Stimulated activated naive CD4-positive, alpha-beta T cell treated with Interleukin-2 at 50 U/mL for 16 hours (primary cell): Measurements from ENCODE around the gene KLLN.
"Not testable (repeated sequence)": the region's sequence is repeated elsewhere in the genome, so short reads cannot be mapped to it uniquely, and the experiment has no call there.

Experiments
- DNase-seq: peaks from one replicate; lab custom pipeline; 2025; lab: John Stamatoyannopoulos, UW

Gene KLLN

DNA sequence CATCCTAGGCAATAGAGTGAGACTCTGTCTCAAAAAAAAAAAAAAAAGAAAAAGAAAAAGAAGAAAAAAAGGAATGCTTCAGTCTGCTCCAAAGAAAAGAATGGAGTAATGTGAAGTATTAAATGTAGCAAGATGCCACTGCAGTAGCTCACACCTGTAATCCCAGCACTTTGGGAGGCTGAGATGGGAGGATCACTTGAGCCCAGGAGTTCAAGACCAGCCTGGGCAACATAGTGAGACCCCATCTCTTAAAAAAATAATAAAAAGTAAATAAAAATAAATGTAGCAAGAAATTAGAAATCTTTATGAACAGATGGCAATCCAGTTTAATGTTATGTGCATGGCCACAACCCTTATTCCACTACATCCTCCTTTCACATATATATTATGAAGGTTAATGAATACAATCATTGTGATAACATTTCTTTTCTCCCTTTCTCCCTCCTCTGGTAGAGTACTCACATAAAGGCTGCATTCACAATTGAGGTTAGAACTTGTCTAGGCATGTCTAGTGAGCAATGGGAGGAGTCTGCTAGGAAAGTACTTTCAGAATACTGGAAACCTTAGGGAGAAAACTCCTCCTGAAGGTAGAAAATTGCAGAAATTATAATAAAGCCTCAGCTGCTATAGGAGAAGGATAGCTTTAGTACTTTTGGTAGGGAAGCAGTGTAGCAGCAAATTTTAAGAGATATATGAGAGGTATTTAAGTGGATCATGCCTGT, 20.4 kb downstream of the KLLN start:
- no peak for DNase-seq

DNA sequence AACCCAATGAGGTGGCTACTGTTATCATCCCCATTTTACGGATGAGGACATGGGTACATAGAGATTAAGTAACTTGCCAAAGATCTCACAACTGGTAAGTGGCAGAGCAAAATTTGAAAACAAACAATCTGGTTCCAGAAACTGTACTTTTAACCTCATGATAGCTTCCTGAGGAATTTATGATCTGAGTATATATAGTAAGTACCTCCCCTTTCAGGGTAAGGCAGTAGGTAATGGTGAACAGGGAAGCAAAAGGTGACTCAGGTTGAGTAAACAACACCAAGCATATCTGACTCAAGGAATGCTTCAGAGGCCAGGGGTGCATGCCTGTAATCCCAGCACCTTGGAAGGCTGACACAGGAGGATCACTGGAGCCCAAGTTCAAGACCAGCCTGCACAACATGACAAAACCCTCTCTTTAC, 21.1 kb downstream of the KLLN start:
- no peak for DNase-seq

DNA sequence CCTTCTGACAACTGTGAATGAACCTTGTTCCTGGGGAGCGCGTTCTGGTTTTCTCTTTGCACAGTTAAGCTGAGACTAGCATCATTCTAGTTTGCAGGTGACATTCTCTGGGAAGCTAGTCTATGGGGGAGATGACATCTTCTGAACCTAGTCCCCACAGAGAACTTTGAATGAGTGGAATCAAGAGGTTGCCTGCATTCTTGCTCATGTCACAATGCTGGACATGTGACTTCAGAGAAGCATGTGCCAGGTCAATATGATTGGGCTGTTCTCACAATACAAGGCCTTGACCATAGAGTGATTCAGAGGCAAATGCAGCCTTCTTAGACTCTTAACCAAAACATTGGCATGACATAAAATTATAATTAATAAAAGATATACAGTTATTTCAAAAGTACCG, 22.1 kb downstream of the KLLN start:
- no peak for DNase-seq

DNA sequence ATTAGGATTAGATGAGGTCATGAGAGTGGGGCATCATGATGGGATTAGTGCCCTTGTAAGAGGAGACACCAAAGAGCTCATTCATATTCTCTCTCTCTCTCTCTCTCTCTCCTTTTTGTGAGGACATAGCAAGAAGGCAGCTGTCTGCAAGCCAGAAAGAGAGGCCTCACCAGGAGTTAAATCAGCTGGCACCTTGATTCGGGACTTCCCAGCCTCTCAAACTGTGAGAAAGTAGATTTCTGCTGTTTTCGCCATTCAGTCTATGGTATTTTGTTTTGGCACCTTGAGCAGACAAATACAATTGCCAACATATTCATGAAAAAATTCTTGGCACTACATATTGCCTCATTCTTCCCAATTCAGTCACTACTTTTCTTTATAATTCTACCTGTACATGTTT, 24.7 kb downstream of the KLLN start:
- DNase-seq, result no peak

DNA sequence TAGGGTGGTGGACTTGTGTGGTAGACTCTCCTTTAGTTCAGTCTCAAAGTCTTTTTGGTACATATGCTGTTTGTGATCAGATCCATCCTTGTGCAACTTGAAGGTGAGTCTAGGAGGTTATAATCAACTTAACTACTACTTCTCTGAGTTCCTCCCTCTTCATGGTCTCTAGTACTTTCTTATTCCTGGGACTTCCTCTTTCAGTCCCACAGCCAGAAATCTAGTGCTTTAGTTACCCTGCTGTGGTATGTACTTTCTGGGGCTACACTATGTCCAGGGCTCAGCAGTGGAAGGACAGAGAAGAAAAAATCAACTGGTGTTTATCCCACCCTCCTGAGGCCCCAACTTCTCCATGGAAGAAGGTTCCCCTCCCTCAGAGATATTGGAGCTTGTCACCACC, 25.9 kb downstream of the KLLN start:
- no peak for DNase-seq

DNA sequence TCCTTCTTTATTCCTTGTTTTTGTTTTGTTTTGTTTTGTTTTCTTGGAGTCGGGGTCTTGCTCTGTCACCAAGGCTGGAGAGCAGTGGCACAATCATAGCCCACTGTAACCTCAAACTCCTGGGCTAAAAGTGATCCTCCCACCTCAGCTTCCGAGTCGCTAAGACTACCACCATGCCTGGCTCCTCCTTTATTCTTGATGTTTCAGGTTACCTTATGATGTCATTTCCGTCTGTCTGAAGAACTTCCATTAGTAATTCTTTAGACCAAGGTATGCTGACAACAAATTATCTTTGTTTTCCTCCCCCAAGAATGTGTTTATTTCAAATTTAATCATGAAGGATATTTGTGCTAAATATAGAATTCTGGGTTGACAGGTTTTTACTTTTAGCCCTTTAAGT, 27.2 kb downstream of the KLLN start:
- DNase-seq, result no peak

DNA sequence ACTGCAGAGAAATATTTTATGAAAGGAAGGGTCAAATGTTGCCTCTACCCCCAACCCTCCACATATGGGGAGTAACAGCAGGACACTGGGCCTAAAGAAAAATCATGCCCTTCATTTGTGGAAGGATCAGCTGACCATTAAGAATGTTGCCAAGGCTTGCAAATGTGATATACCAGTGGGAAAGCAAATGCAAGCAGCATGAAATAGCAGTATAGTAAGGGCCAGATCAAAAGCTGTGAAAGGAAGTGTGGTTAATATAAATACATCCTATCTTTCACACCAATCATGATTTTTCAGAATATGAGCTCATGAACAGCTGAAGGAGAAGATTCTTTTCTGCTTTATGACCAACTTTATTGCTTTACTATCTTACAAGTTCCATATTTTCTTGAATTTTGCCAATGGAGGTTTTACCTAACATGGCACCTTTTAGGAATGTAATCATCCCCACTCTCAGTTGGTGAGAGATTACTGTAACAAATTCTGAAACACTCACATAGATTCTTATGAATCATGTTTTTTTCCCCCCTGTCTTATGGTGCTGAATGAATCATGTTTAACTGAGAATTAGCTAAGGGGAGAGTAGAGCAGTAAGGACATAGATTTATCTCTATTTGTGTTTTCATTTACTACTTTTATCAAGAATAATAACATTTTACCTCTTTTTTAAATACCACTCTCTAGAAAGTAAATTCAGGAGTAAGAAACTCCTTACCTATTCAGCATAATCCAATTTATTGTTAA, 33.2 kb downstream of the KLLN start:
- DNase-seq, result no peak

DNA sequence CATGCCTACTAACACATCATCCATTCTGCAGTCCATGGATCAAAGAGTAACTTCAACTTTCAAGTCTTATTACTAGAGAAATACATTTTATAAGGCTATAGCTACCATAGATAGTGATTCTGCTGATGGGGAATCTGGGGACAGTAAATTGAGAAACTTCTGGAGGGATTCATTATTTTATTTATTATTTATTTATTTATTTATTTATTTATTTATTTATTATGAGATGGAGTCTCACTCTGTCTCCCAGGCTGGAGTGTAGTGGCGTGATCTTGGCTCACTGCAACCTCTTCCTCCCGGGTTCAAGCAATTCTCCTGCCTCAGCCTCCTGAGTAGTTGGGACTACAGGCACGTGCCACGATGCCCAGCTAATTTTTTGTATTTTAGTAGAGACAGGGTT, 34.3 kb downstream of the KLLN start:
- not testable (repeated sequence) for DNase-seq

DNA sequence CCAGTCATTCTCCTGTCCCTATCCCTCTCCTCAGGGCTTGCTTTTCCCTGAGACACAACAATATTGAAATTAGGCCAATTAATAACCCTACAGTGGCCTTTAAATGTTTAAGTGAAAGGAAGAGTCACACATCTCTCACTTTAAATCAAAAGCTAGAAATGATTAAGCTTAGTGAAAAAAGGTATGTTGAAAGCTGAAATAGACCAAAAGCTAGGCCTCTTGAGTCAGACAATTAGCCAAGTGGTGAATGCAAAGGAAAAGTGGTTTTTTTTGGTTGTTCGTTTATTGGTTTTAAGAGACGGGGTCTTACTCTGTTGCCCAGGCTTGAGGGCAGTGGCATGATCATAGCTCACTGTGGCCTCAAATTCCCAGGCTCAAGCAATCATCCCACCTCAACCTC, 35.7 kb downstream of the KLLN start:
- DNase-seq, result no peak

DNA sequence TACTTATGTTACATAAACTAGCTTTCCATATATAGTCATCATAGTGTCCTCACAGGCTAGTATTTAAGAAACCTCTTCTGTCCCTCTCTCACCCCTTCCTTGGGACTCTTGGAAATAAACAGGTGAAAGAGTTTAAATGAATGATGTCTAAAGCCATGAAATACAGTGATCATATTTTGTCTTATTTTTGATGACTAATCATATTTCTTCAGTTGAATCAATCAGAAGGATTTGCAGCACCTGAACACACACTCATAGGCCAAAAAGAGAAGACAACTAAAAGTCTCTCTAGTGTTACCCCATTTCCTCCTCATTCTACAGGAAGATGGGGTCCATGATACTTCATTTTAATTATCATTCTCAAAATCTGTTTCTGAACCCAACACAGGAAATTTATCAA, 36.7 kb downstream of the KLLN start:
- DNase-seq, result no peak

DNA sequence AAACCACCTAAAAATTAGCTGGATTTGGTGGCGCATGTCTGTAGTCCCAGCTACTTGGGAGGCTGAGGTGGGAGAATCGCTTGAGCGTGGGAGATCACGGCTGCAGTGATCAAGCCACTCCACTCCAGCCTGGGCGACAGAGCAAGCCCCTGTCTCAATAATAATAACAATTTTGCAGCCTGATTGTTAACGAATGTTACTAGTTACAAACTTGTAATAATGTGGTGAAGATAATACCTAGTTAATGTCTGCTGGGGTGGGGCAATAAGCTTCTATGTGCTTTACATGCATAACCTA, 44.1 kb downstream of the KLLN start:
- no peak for DNase-seq

DNA sequence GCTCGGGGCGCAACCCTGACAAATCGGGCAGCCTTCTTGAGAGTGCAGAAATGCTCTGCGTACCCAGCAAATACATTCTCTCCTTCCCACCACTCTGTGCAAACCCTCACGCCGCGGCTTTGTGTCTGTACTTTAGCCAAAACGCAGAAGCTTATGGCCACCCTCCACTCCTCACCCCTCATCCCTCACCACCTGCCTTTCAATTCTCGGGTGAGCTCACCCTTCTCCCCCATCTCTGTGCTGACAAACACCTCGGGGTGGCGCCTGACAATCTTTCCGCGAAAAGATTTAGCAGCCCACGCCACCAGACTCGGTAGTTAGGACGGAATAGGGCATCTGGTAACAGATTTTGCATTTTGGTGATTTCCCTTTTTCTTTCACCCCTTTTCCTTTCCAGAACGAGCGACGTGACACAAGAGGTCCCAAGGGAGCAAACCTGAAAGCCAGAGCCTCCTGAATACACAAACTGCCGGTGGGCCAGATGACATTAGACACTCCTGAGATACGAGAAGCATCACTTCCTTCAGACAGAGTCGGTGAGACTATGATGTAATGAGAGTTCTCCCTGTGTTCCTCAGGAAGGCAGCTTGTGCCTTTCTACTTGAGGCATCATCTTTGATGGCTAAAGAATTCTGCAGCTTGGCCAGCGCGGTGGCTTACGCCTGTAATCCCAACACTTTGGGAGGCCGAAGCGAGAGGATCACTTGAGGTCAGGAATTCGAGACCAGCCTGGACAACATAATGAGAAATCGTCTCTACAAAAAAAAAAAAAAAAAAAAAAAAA, 44.6 kb downstream of the KLLN start:
- peak; percentile 72 for DNase-seq

DNA sequence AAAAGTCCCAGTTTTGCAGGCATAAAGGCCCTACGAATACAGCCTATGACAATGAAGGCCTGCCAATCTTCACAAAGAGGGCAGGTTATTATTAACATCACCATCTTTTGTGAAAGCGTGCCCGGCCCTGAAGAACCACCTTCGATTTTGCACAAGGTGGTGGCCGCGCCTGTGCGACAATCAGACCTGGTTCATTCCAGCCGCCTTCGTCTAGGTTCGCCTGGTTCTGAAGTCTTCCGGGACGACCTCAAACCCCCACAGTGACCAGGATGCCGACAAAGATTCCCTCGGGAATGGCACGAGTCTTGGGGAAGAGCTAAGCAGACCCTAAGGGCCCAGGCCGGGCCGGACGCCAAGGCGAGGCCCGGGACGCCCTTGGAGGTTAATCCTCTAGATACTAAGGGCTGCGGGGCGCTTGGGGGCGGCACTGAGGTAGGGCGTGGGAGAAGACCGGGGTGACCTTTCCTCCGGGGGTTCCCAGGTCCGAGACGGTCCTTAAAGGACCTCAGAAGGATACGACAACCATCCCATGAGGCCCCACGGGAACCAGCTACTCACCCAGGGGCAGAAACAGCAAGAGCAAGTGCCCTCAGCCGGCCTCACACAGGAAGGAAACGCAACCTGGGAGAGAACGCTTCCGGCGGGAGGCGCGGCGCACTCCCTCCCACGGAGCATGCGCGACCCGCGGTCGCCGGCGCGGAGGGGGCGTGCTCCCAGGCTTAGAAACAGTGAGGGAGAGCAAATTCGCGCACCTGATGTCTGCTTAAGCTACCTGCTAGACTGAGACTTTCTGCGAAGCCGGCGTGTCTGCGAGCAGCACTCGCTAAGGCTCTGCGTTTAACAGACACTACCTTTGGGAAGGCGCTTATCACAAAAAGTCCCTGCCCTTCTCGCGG, 45.5 kb downstream of the KLLN start, which contains the start of gene ATAD1:
Gene ATAD1, minus strand, starts transcription at position 618 of the 896 bp plus-strand sequence. CDS start 3,627 bp downstream, outside the sequence.
- DNase-seq, result peak; percentile 83

DNA sequence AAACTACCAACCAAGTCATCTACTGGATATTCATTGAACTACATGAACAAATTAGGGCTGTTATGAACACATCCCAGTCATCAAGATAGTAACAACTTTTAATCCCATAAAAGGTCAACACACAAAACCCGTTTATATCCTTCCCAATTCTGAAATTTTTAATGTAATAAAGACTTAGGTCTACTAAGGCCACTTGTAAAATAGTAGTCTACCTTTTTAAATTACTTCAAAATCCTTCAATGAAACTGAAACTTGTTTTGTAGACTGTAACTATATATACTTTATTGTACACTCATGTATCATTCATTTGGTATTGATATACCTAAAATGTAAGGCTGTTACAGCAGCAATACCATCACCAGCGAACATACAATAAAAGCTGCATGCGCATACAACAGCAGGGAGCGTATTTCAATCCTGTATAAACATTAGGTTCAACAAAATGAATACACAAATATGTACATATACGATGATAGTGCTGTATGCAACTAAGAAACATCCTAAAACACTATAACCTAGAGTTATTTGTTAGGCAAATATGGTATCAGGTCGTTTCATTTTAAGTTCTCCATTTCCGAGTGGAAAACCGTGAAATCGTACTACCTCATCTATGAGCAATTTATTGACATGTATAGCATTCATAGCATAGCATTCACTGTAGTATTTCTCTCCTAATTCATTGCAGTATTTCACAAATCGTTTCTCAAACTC, 46.3 kb downstream of the KLLN start:
- no peak for DNase-seq

DNA sequence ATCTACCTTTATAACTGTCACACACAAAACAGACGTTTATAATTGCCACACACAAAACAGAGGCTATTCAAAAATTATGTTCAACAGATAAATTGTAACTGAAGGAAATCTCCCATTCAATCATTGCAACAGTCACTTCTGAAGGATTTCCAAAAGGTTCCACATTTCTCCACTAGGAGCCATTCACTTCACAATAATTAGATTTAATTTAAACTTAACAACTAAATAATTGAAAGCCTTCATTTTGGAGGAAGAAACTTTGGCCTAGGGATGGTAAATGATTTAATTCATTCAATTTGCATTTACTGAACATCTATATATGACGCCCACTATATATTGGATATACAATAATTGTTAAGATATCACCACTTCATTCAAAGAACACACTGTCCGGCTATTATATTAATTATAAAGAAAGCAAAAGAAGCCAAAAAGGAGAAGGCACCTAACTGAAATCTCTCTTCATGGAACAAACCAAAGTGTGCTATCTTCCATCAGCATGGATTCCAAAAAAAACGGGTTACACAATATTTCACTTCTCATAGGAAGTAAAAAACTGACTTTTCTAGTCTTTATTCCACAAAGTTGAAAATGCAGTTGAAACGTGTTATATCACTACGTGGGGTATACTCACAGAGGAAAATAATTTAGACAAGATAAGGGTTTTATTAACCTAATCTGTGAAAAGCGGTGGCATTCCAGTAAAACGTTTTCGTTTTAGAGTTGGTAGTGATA, 47.0 kb downstream of the KLLN start:
- no peak for DNase-seq
